Activated CD4-positive, CD25-positive, alpha-beta regulatory T cell treated with anti-CD3 and anti-CD28 coated beads, Interleukin-2, amount 50 U/mL, for 72 hours (primary cell): ENCODE results near the gene GTF2A1.

Experiments
- DNase-seq: peaks from one replicate; pipeline ENCODE4 v3.0.0; 2021

GTF2A1 gene

GRCh38 chr14:81129242-81129641 is 91.5 kb downstream of the GTF2A1 start:
- DNase-seq = no peak

- DNase-seq = no peak
Observed at GRCh38 chr14:81127785-81128184, 93.0 kb downstream of the GTF2A1 start.

- no peak for DNase-seq
Observed at GRCh38 chr14:81125536-81125935, 95.2 kb downstream of the GTF2A1 start.
